ENCODE results near the gene AGAP1.

AGAP1 gene

GRCh38 chr2:236117401-236117800 lies 623.6 kb downstream of the AGAP1 start:
- Mint-ChIP-seq H3K4me3 (no peak overlapping the region), H3K27ac (ENCODE audit: low read depth) (no peak overlapping the region), H3K9me3 (no peaks in the 10 kb centered on the region), H3K27me3 (no peaks in the 10 kb centered on the region), H3K4me1 (peaks cover 4% of the 10 kb centered on the region), H3K36me3 (ENCODE audit: insufficient read depth) (no peaks in the 10 kb centered on the region)
- ATAC-seq (replicated peaks; ENCODE audit: extremely low read depth, poor library complexity, severe bottlenecking), result no peak
- DNase-seq (ENCODE audit: low spot score in 2 of 2), result no peak

- Mint-ChIP-seq H3K4me3 (no peak overlapping the region), H3K27me3 (no peaks in the 10 kb centered on the region), H3K9me3 (no peaks in the 10 kb centered on the region), H3K4me1 (no peaks in the 10 kb centered on the region), H3K27ac (ENCODE audit: low read depth) (no peak overlapping the region), H3K36me3 (ENCODE audit: insufficient read depth) (no peaks in the 10 kb centered on the region)
- no peak for DNase-seq (ENCODE audit: low spot score in 2 of 2)
- ATAC-seq (replicated peaks; ENCODE audit: extremely low read depth, poor library complexity, severe bottlenecking), result no peak
Observed at GRCh38 chr2:236117861-236118269, 624.0 kb downstream of the AGAP1 start.

GRCh38 chr2:236119003-236119402 lies 625.2 kb downstream of the AGAP1 start:
- Mint-ChIP-seq H3K9me3 (no peaks in the 10 kb centered on the region), H3K27ac (ENCODE audit: low read depth) (no peak overlapping the region), H3K4me1 (no peaks in the 10 kb centered on the region), H3K27me3 (no peaks in the 10 kb centered on the region), H3K4me3 (no peak overlapping the region), H3K36me3 (ENCODE audit: insufficient read depth) (no peaks in the 10 kb centered on the region)
- no peak for ATAC-seq (replicated peaks; ENCODE audit: extremely low read depth, poor library complexity, severe bottlenecking)
- DNase-seq (ENCODE audit: low spot score in 2 of 2), result no peak

- Mint-ChIP-seq H3K27ac (ENCODE audit: low read depth) (no peak overlapping the region), H3K4me1 (no peaks in the 10 kb centered on the region), H3K27me3 (no peaks in the 10 kb centered on the region), H3K9me3 (no peaks in the 10 kb centered on the region), H3K36me3 (ENCODE audit: insufficient read depth) (no peaks in the 10 kb centered on the region), H3K4me3 (no peak overlapping the region)
- DNase-seq (ENCODE audit: low spot score in 2 of 2) (no peak), ATAC-seq (replicated peaks; ENCODE audit: extremely low read depth, poor library complexity, severe bottlenecking) (no peak)
Observed at GRCh38 chr2:236119476-236119875, 625.6 kb downstream of the AGAP1 start.

- H3K27ac Mint-ChIP-seq (ENCODE audit: low read depth), result no peak overlapping the region
- DNase-seq (ENCODE audit: low spot score in 2 of 2) (no peak), ATAC-seq (replicated peaks; ENCODE audit: extremely low read depth, poor library complexity, severe bottlenecking) (no peak)
- H3K36me3 Mint-ChIP-seq (ENCODE audit: insufficient read depth), result peaks cover 3% of the 10 kb centered on the region
- no peaks in the 10 kb centered on the region for H3K9me3 Mint-ChIP-seq
- no peak overlapping the region for H3K4me3 Mint-ChIP-seq
- no peaks in the 10 kb centered on the region for H3K27me3 Mint-ChIP-seq
- H3K4me1 Mint-ChIP-seq, result no peaks in the 10 kb centered on the region
Observed at GRCh38 chr2:236120141-236120601, 626.3 kb downstream of the AGAP1 start.

- Mint-ChIP-seq H3K4me3 (no peak overlapping the region), H3K36me3 (ENCODE audit: insufficient read depth) (peaks cover 4% of the 10 kb centered on the region), H3K9me3 (no peaks in the 10 kb centered on the region), H3K27ac (ENCODE audit: low read depth) (no peak overlapping the region), H3K27me3 (no peaks in the 10 kb centered on the region), H3K4me1 (no peaks in the 10 kb centered on the region)
- DNase-seq (ENCODE audit: low spot score in 2 of 2) (no peak), ATAC-seq (replicated peaks; ENCODE audit: extremely low read depth, poor library complexity, severe bottlenecking) (no peak)
Observed at GRCh38 chr2:236120829-236121228, 627.0 kb downstream of the AGAP1 start.

- no peak for ATAC-seq (replicated peaks; ENCODE audit: extremely low read depth, poor library complexity, severe bottlenecking)
- no peak for DNase-seq (ENCODE audit: low spot score in 2 of 2)
- no peak overlapping the region for H3K27ac Mint-ChIP-seq (ENCODE audit: low read depth)
- no peak overlapping the region for H3K4me3 Mint-ChIP-seq
- no peaks in the 10 kb centered on the region for H3K4me1 Mint-ChIP-seq
- H3K27me3 Mint-ChIP-seq, result no peaks in the 10 kb centered on the region
- peaks cover 4% of the 10 kb centered on the region for H3K36me3 Mint-ChIP-seq (ENCODE audit: insufficient read depth)
- no peaks in the 10 kb centered on the region for H3K9me3 Mint-ChIP-seq
Observed at GRCh38 chr2:236121546-236121945, 627.7 kb downstream of the AGAP1 start.

- H3K36me3 Mint-ChIP-seq (ENCODE audit: insufficient read depth), result peaks cover 4% of the 10 kb centered on the region
- H3K4me1 Mint-ChIP-seq, result no peaks in the 10 kb centered on the region
- no peak overlapping the region for H3K4me3 Mint-ChIP-seq
- ATAC-seq (replicated peaks; ENCODE audit: extremely low read depth, poor library complexity, severe bottlenecking), result no peak
- H3K9me3 Mint-ChIP-seq, result no peaks in the 10 kb centered on the region
- DNase-seq (ENCODE audit: low spot score in 2 of 2), result no peak
- no peak overlapping the region for H3K27ac Mint-ChIP-seq (ENCODE audit: low read depth)
- H3K27me3 Mint-ChIP-seq, result no peaks in the 10 kb centered on the region
Observed at GRCh38 chr2:236122236-236122635, 628.4 kb downstream of the AGAP1 start.

GRCh38 chr2:236123716-236124115 lies 629.9 kb downstream of the AGAP1 start:
- DNase-seq (ENCODE audit: low spot score in 2 of 2) (no peak), ATAC-seq (replicated peaks; ENCODE audit: extremely low read depth, poor library complexity, severe bottlenecking) (no peak)
- no peak overlapping the region for H3K4me3 Mint-ChIP-seq
- peaks cover 4% of the 10 kb centered on the region for H3K36me3 Mint-ChIP-seq (ENCODE audit: insufficient read depth)
- H3K4me1 Mint-ChIP-seq, result no peaks in the 10 kb centered on the region
- H3K9me3 Mint-ChIP-seq, result no peaks in the 10 kb centered on the region
- H3K27ac Mint-ChIP-seq (ENCODE audit: low read depth), result no peak overlapping the region
- no peaks in the 10 kb centered on the region for H3K27me3 Mint-ChIP-seq

GRCh38 chr2:236124182-236124893 lies 630.5 kb downstream of the AGAP1 start:
- no peaks in the 10 kb centered on the region for H3K9me3 Mint-ChIP-seq
- no peak for ATAC-seq (replicated peaks; ENCODE audit: extremely low read depth, poor library complexity, severe bottlenecking)
- no peak overlapping the region for H3K4me3 Mint-ChIP-seq
- H3K36me3 Mint-ChIP-seq (ENCODE audit: insufficient read depth), result peaks cover 4% of the 10 kb centered on the region
- H3K27me3 Mint-ChIP-seq, result no peaks in the 10 kb centered on the region
- DNase-seq (ENCODE audit: low spot score in 2 of 2), result no peak
- no peak overlapping the region for H3K27ac Mint-ChIP-seq (ENCODE audit: low read depth)
- no peaks in the 10 kb centered on the region for H3K4me1 Mint-ChIP-seq

- no peak overlapping the region for H3K27ac Mint-ChIP-seq (ENCODE audit: low read depth)
- peaks cover 4% of the 10 kb centered on the region for H3K36me3 Mint-ChIP-seq (ENCODE audit: insufficient read depth)
- H3K4me3 Mint-ChIP-seq, result no peak overlapping the region
- H3K4me1 Mint-ChIP-seq, result no peaks in the 10 kb centered on the region
- no peak for DNase-seq (ENCODE audit: low spot score in 2 of 2)
- H3K9me3 Mint-ChIP-seq, result no peaks in the 10 kb centered on the region
- no peak for ATAC-seq (replicated peaks; ENCODE audit: extremely low read depth, poor library complexity, severe bottlenecking)
- H3K27me3 Mint-ChIP-seq, result no peaks in the 10 kb centered on the region
Observed at GRCh38 chr2:236125541-236125940, 631.7 kb downstream of the AGAP1 start.

GRCh38 chr2:236127010-236127409 lies 633.2 kb downstream of the AGAP1 start:
- ATAC-seq (replicated peaks; ENCODE audit: extremely low read depth, poor library complexity, severe bottlenecking) (no peak), DNase-seq (ENCODE audit: low spot score in 2 of 2) (no peak)
- no peaks in the 10 kb centered on the region for H3K4me1 Mint-ChIP-seq
- H3K27ac Mint-ChIP-seq (ENCODE audit: low read depth), result no peak overlapping the region
- H3K36me3 Mint-ChIP-seq (ENCODE audit: insufficient read depth), result peaks cover 4% of the 10 kb centered on the region
- no peaks in the 10 kb centered on the region for H3K9me3 Mint-ChIP-seq
- no peaks in the 10 kb centered on the region for H3K27me3 Mint-ChIP-seq
- no peak overlapping the region for H3K4me3 Mint-ChIP-seq

GRCh38 chr2:236128321-236128720 lies 634.5 kb downstream of the AGAP1 start:
- H3K4me3 Mint-ChIP-seq, result no peak overlapping the region
- ATAC-seq (replicated peaks; ENCODE audit: extremely low read depth, poor library complexity, severe bottlenecking), result no peak
- DNase-seq (ENCODE audit: low spot score in 2 of 2), result no peak
- H3K27ac Mint-ChIP-seq (ENCODE audit: low read depth), result no peak overlapping the region
- H3K4me1 Mint-ChIP-seq, result no peaks in the 10 kb centered on the region
- H3K9me3 Mint-ChIP-seq, result no peaks in the 10 kb centered on the region
- no peaks in the 10 kb centered on the region for H3K27me3 Mint-ChIP-seq
- H3K36me3 Mint-ChIP-seq (ENCODE audit: insufficient read depth), result peaks cover 4% of the 10 kb centered on the region
